Gastroesophageal sphincter (tissue), 4 donors: Measurements from ENCODE around the gene TMEM11. TPM values are rescaled to one million over a fixed set of nuclear protein-coding genes. Genes with fewer than 3 reads are reported as not detected.

Experiments
- ATAC-seq: fragments of 150-250 bp; one replicate; pipeline ENCODE4 v1.9.1; 2016; ENCODE audit warnings: mild to moderate bottlenecking, moderate library complexity
- H3K27ac ChIP-seq, 4 donors: fragments of 200-600 bp; sonication (generic) in 3 of 4; 1 replicate in 3 of 4; 2 replicates in 1 of 4; pipeline ENCODE4 v1.5.1; 2016 to 2019
- H3K27me3 ChIP-seq: fragments of 200-600 bp; sonication (generic); one replicate; pipeline ENCODE4 v1.5.1; 2019
- H3K36me3 ChIP-seq, 2 donors: fragments of 200-600 bp; sonication (generic); one replicate each; pipeline ENCODE4 v1.5.1; 2019; ENCODE audit warnings: control low read depth in 1 of 2
- H3K4me1 ChIP-seq, 3 donors: fragments of 200-600 bp; sonication (generic); 1 replicate in 2 of 3; 2 replicates in 1 of 3; pipeline ENCODE4 v1.5.1; 2016 to 2019; ENCODE audit warnings: control low read depth in 2 of 3
- H3K4me3 ChIP-seq, 2 donors: fragments of 200-600 bp; sonication (generic); one replicate each; pipeline ENCODE4 v1.5.1; 2019; ENCODE audit warnings: mild to moderate bottlenecking in 1 of 2, moderate library complexity in 1 of 2
- H3K9me3 ChIP-seq, 3 donors: fragments of 200-600 bp; sonication (generic); one replicate each; pipeline ENCODE4 v1.5.1; 2017 to 2019; ENCODE audit warnings: control low read depth in 2 of 3
- EP300 ChIP-seq: sonication (generic); formaldehyde crosslinking; IDR thresholded peaks from one replicate; pipeline ENCODE4 v1.6.1; 2017; ENCODE audit warnings: antibody characterized with exemption, mild to moderate bottlenecking
- POLR2A ChIP-seq, 2 donors: fragments of 450-650 bp; IDR thresholded peaks; one replicate each; pipeline ENCODE4 v1.6.1; 2017; ENCODE audit warnings: antibody characterized with exemption in 2 of 2, mild to moderate bottlenecking in 2 of 2, moderate library complexity in 1 of 2
- POLR2AphosphoS5 ChIP-seq: sonication (generic); formaldehyde crosslinking; IDR thresholded peaks from one replicate; pipeline ENCODE4 v1.6.1; 2017; ENCODE audit warnings: antibody characterized with exemption
- WGBS, 2 donors: methylation state at CpG; one replicate each; pipeline ENCODE4 v1.1.5; 2018; ENCODE audit warnings: low coverage in 1 of 2; 5-methylcytosine and 5-hydroxymethylcytosine counted together
- total RNA-seq, 4 donors: library from RNA; depleted of rRNA; stranded (reverse); fragments of >200 nt; gene quantifications; one replicate each; pipeline ENCODE4 v1.1.0, GENCODE V29; 2016
- TF ChIP-seq, protein P1 (sequence below), 4 experiments: fragments of 200-600 bp in 2 of 4; fragments of 450-650 bp in 2 of 4; sonication (generic) in 1 of 4; IDR thresholded peaks; one replicate each; pipeline ENCODE4 v1.5.1; 2017 to 2019; ENCODE audit warnings: antibody characterized with exemption in 4 of 4, mild to moderate bottlenecking in 2 of 4, moderate library complexity in 2 of 4

TMEM11 gene
- total RNA-seq, 4 donors from 2014 or later, result 14.8 to 24.5 (median 22.1) TPM

DNA sequence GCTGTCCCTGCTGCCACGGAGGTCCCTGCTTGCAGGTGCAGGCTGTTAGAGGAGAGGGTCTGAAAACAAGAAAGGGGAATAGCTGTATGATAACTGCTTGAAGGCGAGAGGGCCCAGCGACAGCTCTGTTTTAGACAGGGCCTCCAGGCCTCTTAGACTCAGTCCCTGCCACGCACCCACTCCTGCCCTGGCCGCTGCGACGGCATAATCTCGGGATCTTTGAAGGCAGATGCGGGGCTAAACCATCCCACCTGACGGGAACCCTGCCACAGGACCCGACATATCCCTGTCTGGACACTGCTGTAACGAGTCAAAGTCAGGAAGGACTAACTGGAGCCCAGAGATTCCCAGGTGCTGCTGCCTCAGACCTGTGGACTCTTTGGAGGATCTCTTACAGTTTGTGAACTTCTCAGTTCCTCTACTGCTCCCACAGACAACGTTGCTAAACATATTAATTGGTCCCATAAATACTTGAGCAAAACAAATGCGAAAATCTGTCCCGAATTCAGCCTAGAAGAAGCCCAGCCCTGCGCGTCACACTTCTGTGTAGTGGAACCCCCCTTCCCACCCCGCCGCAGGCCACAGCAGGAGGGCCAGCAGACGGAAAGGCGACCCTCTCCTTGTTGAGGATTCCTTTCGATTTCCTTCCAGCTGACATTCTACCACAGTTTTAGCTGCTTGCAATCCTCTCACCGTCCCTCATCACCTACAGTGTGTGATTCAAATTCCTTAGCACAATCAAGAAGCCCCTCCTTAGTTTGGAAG is 998 bp upstream of the TMEM11 start:
- Histone ChIP-seq H3K27ac (peak overlapping the region; percentile 37 to 95 (median 93)), H3K27me3 (no peaks in the 10 kb centered on the region), H3K9me3 (no peaks in the 10 kb centered on the region), H3K36me3 (peaks cover 0 to 14% of the 10 kb centered on the region in 2 donors), H3K4me1 (peaks cover 0 to 57% (median 21%) of the 10 kb centered on the region in 3 donors), H3K4me3 (peak overlapping the region; percentile 83 to 85)
- no peak for TF ChIP-seq POLR2AphosphoS5
- TF ChIP-seq, protein P1, sequence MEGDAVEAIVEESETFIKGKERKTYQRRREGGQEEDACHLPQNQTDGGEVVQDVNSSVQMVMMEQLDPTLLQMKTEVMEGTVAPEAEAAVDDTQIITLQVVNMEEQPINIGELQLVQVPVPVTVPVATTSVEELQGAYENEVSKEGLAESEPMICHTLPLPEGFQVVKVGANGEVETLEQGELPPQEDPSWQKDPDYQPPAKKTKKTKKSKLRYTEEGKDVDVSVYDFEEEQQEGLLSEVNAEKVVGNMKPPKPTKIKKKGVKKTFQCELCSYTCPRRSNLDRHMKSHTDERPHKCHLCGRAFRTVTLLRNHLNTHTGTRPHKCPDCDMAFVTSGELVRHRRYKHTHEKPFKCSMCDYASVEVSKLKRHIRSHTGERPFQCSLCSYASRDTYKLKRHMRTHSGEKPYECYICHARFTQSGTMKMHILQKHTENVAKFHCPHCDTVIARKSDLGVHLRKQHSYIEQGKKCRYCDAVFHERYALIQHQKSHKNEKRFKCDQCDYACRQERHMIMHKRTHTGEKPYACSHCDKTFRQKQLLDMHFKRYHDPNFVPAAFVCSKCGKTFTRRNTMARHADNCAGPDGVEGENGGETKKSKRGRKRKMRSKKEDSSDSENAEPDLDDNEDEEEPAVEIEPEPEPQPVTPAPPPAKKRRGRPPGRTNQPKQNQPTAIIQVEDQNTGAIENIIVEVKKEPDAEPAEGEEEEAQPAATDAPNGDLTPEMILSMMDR (IDR thresholded peaks at IDR 0.05), result no peak
- no peak for TF ChIP-seq EP300
- TF ChIP-seq POLR2A (IDR thresholded peaks at IDR 0.05), result no peak
- WGBS, 2 donors, result 26% methylated on average over 7 of the region's 23 CpGs
- peak; percentile 11 for ATAC-seq

DNA sequence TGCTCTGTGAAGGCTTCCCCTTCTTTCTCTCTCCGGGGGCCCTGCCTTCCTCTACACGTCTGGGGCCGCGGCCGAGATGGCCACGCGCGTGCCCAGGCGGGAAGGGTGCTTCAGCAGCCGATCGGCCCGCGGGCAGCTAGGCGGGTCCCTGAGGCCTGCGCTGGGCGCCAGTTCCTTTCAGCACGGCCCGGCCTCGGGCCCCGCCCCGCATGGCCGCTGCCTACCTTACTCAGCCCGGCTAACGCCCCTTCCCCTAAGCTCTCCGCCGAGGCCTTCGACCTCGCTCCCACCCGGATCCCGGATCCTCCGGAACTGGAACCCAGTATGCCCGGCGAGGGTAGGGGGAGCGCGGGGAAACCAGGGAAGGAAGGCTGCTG is 335 bp downstream of the TMEM11 start:
- H3K36me3 ChIP-seq, result peaks cover 0 to 27% of the 10 kb centered on the region in 2 donors
- peak overlapping the region; percentile 83 to 85 for H3K4me3 ChIP-seq
- peaks cover 0 to 71% (median 21%) of the 10 kb centered on the region in 3 donors for H3K4me1 ChIP-seq
- peak; percentile 17 for ATAC-seq
- H3K27ac ChIP-seq, result peak overlapping the region; percentile 52 to 95 (median 93)
- TF ChIP-seq POLR2AphosphoS5 (no peak), EP300 (no peak), POLR2A (IDR thresholded peaks at IDR 0.05) (no peak)
- TF ChIP-seq, protein P1 (IDR thresholded peaks at IDR 0.05), result no peak
- WGBS, 2 donors, result no CpG with 5 or more reads among the region's 35 CpGs
- no peaks in the 10 kb centered on the region for H3K27me3 ChIP-seq
- no peaks in the 10 kb centered on the region for H3K9me3 ChIP-seq

DNA sequence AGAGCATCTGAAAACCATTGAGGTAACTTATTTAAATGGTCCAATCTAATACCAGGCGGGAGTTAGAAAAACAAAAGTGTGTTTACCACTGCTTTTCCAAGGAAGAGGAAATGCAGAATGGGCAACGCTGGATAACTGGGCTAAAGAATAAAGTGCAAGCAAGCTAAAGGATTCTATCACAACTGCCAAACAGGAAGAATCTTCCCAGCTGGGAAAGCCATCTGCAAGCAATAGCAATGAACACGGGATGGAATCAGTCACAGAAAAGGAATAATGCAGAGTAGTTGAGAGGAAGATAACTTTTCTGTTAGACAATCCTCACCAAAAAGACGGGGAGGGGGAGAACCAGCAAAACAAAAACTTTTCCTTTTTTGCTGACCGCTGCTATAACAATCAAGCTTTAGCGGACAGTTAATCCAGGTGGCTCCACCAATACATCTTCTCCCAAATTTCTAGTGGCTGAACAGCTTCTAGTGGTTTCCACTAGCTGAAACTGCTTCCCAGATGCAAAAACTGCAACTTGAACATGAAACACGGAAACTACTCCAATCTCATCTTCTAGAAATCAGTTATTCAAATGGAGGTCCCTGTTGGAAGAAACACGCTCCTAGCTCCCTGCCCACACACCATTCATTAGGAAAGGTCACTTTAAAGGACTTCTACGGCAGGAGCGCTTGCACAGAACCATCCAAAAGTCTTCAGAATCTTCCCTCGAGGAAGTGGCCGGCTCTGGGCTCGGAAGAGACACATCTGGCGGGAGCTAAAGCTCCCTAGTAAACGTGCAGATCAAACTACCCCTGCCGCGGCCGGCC is 929 bp downstream of the TMEM11 start:
- Histone ChIP-seq H3K27ac (peak overlapping the region in 3 of 4 donors; percentile 91 to 95 (median 95)), H3K36me3 (peaks cover 0 to 33% of the 10 kb centered on the region in 2 donors), H3K9me3 (no peaks in the 10 kb centered on the region), H3K27me3 (no peaks in the 10 kb centered on the region), H3K4me1 (peaks cover 0 to 77% (median 21%) of the 10 kb centered on the region in 3 donors), H3K4me3 (peak overlapping the region; percentile 83 to 85)
- ATAC-seq, result no peak
- 4 to 7% methylated on average over 6 to 10 of the region's 18 CpGs for WGBS, 2 donors
- TF ChIP-seq, protein P1 (IDR thresholded peaks at IDR 0.05), result no peak
- TF ChIP-seq EP300, result no peak

DNA sequence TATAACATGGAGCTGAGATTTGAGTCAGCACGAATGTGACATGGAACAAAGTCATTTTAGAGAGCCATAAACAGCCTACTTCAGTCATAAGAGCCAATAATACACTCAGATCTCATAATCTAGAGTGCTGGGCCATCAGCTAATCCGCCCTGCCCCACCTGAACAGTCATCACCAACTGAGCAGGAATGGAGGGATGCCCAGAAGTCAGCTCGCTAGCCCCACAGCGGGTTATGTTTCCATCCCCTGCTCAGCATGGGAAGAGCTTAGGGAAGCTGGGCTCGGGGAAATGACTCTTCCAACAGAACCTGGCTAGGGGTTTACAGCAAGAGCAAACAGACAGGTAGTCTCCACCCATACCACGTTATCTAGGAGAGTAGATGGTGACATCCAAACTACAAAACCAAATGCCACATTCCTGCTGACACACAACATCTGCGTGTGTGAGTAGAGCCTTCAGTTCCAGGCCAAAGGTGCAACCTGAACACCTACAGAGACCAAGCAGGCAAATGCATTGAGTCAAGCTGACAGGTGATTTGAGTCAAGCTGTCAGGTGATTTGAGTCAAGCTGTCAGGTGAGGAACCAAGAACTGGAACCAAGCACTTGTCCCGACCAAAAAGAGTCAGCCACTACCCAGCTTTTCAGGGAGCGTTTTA is 2.0 kb downstream of the TMEM11 start:
- H3K4me3 ChIP-seq, result no peak overlapping the region
- H3K27ac ChIP-seq, result no peak overlapping the region
- peaks cover 0 to 78% (median 21%) of the 10 kb centered on the region in 3 donors for H3K4me1 ChIP-seq
- ATAC-seq, result no peak
- peaks cover 0 to 39% of the 10 kb centered on the region in 2 donors for H3K36me3 ChIP-seq
- H3K27me3 ChIP-seq, result no peaks in the 10 kb centered on the region
- H3K9me3 ChIP-seq, result no peaks in the 10 kb centered on the region
- 42 to 71% methylated on average over 4 to 5 of the region's 9 CpGs for WGBS, 2 donors
- TF ChIP-seq, protein P1 (IDR thresholded peaks at IDR 0.05), result no peak
- TF ChIP-seq EP300 (no peak), POLR2AphosphoS5 (no peak), POLR2A (IDR thresholded peaks at IDR 0.05) (no peak)
